ENCODE data around the gene TRIM49B. TPM values are rescaled to one million over a fixed set of nuclear protein-coding genes. Genes with fewer than 3 reads are reported as not detected.
"Not testable (repeated sequence)": the region's sequence is repeated elsewhere in the genome, so short reads cannot be mapped to it uniquely, and the experiment has no call there.

The TRIM49B gene
- total RNA-seq (2014; rRNA removed; shearing (Covaris generic)) = not detected in 2 replicates
- polyA plus RNA-seq (2015; cell fraction: cytosol; rRNA removed) = not detected in 2 replicates
- not detected in 2 replicates for polyA plus RNA-seq (2015; cell fraction: nucleus; rRNA removed)

GRCh38 chr11:49028523-49028922 lies at the start of gene TRIM49B:
TRIM49B (plus strand) TSS chr11:49028823; CDS start chr11:49031600, 2,777 bp downstream.
- DNase-seq (ENCODE audit: low read depth, low spot score); in situ Hi-C loops (cut with HindIII; ENCODE audit: low pct_unique_long_range_greater_than_20kb, low sequenced_read_pairs): not testable (repeated sequence)

GRCh38 chr11:48983785-48984184 lies 44.8 kb upstream of the TRIM49B start, which contains the start of gene TRIM51G:
TRIM51G (minus strand) TSS chr11:48983885; CDS start chr11:48981695, 2,190 bp downstream.
- in situ Hi-C loops (cut with HindIII; ENCODE audit: low pct_unique_long_range_greater_than_20kb, low sequenced_read_pairs); DNase-seq (ENCODE audit: low read depth, low spot score): not testable (repeated sequence)

GRCh38 chr11:49048229-49048628 lies 19.6 kb downstream of the TRIM49B start:
- DNase-seq (ENCODE audit: low read depth, low spot score); in situ Hi-C loops (cut with HindIII; ENCODE audit: low pct_unique_long_range_greater_than_20kb, low sequenced_read_pairs): not testable (repeated sequence)

DNA sequence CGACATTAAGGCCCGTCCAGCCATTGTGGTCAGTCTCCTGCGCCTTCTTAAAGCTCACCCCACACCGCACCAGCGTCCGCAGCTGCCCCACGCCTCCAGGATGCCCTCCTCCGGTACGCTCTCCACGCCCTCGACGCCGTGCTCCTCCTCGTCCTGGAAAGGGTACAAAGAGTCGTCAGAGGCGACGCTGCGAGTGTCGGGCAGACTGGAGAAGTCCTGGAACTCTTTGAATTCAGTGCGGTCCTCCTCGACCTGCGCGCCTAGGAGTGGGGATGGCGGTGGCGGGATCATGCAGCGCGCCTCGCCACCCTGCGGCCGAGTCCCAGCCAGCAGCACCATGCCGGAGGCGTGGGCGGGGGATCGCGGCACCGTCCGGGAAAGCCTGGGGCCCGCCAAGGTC lies 21.2 kb downstream of the TRIM49B start:
- DNase-seq (ENCODE audit: low read depth, low spot score); in situ Hi-C loops (cut with HindIII; ENCODE audit: low pct_unique_long_range_greater_than_20kb, low sequenced_read_pairs): not testable (repeated sequence)

GRCh38 chr11:49059012-49059411 lies 30.4 kb downstream of the TRIM49B start, which contains the start of gene TRIM64C:
TRIM64C (minus strand) TSS chr11:49059112; CDS start chr11:49059112, 0 bp downstream.
- in situ Hi-C loops (cut with HindIII; ENCODE audit: low pct_unique_long_range_greater_than_20kb, low sequenced_read_pairs); DNase-seq (ENCODE audit: low read depth, low spot score): not testable (repeated sequence)

DNA sequence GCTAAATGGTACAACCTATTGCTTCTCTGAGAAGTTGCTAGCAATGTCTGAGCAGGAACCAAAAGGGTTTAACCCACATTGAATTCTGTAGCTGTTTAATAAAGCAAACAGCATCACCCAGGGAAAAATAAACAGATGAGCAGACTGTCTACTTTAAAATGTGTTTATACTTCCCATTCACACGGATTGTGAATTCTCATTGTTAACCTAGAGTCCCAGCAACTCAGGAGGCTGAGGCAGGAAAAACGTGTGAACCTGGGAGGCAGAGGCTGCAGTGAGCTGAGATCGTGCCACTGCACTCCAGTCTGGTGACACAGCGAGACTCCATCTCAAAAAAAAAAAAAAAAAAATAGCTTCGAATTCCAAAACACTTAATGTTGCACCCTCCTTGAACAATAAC lies 41.3 kb downstream of the TRIM49B start:
- in situ Hi-C loops (cut with HindIII; ENCODE audit: low pct_unique_long_range_greater_than_20kb, low sequenced_read_pairs); DNase-seq (ENCODE audit: low read depth, low spot score): not testable (repeated sequence)

Small RNA genes within 50 kb of the gene (small RNA-seq; reads per million reads assigned to genes)
- 0 reads per million in 2 experiments for gene AC084851.1

Other genes starting within 250 kb of the TRIM49B start
- gene TRIM51G, start 44.9 kb upstream of the TRIM49B start, total RNA-seq (2014; rRNA removed; shearing (Covaris generic)) = 0.11 TPM in 1 of 2 replicates, not detected in the other
- gene TRIM64C, start 30.3 kb downstream of the TRIM49B start, total RNA-seq (2014; rRNA removed; shearing (Covaris generic)) = not detected in 2 replicates
- gene FOLH1, start 179.8 kb downstream of the TRIM49B start, total RNA-seq (2014; rRNA removed; shearing (Covaris generic)) = 7.0 and 7.4 TPM in 2 replicates

All from SK-MEL-5 (cell line).